DLD1 (cell line): ENCODE measurements around the gene ALDH3A1.

Source experiments
- in situ Hi-C: cut with HindIII; loops from 2 replicates; pipeline ENCODE4 v1.10.0; 2017; ENCODE audit warnings: low sequenced_read_pairs

ALDH3A1 gene

DNA sequence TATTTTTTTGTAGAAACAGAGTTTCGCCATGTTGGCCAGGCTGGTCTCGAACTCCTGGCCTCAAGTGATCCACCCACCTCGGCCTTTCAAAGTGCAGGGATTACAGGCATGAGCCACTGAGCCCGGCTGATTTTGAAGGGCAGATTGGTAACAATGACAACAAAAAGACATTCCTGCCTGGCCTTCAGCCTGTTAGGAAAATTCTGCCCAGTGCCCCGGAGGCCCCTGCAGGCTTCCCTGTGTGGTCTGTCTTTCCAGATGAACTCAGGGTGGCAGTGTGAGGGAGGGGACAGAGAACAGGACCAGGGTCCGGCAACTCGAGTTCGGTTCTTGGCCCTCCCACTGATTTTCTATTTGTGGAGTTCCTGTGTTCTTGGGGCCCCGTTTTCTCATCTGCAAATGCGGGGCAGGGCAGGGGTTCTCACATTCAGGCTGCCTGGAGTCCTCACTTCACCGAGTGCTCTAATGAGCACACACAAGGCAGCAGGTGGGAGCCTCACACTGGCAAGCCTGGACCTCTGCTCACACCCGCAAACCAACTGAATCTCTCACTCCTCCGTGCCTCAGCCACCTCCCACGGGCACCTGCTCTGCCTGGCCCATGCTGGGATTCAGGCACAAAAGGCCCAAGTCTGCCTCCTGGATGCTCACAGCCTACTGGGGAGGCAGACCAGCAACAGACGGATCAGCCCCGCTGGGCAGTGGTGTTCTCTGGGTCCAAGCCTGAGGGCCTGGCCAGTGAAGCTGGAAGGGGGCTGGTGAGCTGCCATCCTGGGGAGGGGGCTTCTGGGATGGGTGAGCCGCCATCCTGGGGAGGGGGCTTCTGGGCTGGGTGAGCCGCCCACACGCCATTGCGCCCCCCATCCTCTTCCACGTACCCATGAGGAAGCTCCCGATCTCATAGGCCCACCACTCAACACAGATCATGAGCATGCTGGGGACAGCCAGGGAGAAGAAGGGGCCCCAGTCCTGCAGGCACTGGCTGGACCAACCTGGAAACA is 42.0 kb downstream of the ALDH3A1 start:
- in situ Hi-C loops: no loop called here

DNA sequence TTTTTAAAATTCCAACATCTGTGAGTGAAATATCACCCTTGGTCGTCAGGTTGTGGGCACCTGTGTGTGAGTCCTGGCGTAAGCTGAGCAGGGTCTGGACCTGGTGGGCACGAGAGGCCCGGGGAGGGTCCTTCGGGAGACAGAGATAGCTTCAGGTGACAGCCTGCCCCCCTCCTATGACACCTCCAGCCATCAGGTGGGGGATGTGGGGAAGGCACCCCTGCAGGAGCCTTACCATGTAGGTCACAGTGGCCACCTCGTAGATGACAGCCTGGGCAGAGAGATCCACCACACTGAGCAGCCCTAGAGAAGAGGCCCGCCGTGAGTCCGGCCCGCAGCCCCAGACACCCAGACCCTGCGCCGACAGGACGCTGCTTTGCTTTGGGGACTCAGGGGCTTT is 42.9 kb downstream of the ALDH3A1 start:
- in situ Hi-C loops: no loop called here

- in situ Hi-C loops: no loop called here
Measured at GRCh38 chr17:19703828-19704613, 44.1 kb downstream of the ALDH3A1 start.

- in situ Hi-C loops: no loop called here
Measured at GRCh38 chr17:19703106-19703827, 44.8 kb downstream of the ALDH3A1 start.

DNA sequence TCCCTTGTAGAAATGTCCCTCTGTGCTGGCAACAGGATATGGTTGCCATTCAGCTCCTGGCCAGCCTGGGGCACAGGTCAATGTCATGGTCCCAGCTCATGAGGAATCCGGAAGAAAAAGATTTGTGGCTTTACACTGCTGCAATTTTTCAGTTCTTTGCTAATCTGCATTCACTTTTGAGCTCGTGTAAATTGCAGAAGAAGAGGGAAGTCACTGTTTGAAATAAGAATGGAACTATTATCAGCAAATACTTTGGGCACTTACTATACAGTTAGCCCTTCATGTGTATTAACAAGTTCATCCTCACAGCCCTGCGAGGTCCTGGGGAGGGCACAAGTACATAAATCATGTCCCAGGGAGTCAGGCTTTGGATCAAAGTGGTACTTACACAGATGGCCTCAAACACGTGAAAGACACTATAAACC is 45.9 kb downstream of the ALDH3A1 start:
- in situ Hi-C loops: no loop called here
